HCT116 (cell line): Measurements from ENCODE around the gene ST3GAL2. TPM values are rescaled to one million over a fixed set of nuclear protein-coding genes. Genes with fewer than 3 reads are reported as not detected.

Source experiments
- ATAC-seq: fragments of 200-7000 bp; cut with Tn5 transposase; 2 replicates; pipeline ENCODE4 v1.9.1; 2020; ENCODE audit warnings: mild to moderate bottlenecking, moderate library complexity
- BruUV-seq: library from RNA; stranded (reverse); fragments of 400-500 nt; replicated peaks from 2 replicates; lab custom pipeline; 2021; lab: Mats Ljungman, UMichigan
- CTCF ChIA-PET: fragments of 300-600 bp; sonication (Branson Sonifier 250); formaldehyde crosslinking; loops from one replicate; lab custom pipeline; 2021; ENCODE audit warnings: antibody characterized with exemption; lab: Charles Lee
- POLR2A ChIA-PET: fragments of 300-600, 350-600 bp; sonication (Branson Sonifier 250); formaldehyde crosslinking; loops from one replicate; lab custom pipeline; 2021; ENCODE audit warnings: antibody characterized with exemption; lab: Charles Lee
- RAD21 ChIA-PET, 2 experiments: fragments of 300-600 bp; sonication (Branson Sonifier 250); formaldehyde crosslinking; loops; one replicate each; lab custom pipeline; 2023; ENCODE audit warnings: low total read pairs in 2 of 2; ENCODE audit not compliant: uncharacterized antibody in 2 of 2, unreplicated experiment in 2 of 2, low non-redundant PET in 1 of 2; lab: Charles Lee
- DNase-seq: peaks from one replicate; pipeline ENCODE4 v3.0.0-alpha.2; 2010; ENCODE audit warnings: low read depth, low spot score
- H2AFZ ChIP-seq: fragments of 200-600 bp; shearing (Covaris generic), sonication (generic); 2 replicates; pipeline ENCODE4 v1.6.1; 2017; ENCODE audit warnings: low read depth, mixed run types, mixed read lengths, antibody characterized with exemption, low read length; ENCODE audit not compliant: poor library complexity, severe bottlenecking
- H3K27ac ChIP-seq: 2 replicates; pipeline ENCODE4 v1.5.1; 2012; ENCODE audit warnings: low read depth, low read length
- H3K27me3 ChIP-seq: fragments of 200-600 bp; sonication (generic); 2 replicates; pipeline ENCODE4 v1.6.1; 2016; ENCODE audit warnings: mixed run types, low read length, mixed read lengths; ENCODE audit not compliant: insufficient read depth
- H3K36me3 ChIP-seq, 2 experiments: fragments of 200-500 bp in 1 of 2; fragments of 200-600 bp in 1 of 2; sonication (Bioruptor generic) in 1 of 2; sonication (generic) in 1 of 2; 2 replicates each; pipeline versions ENCODE4 v1.5.1 to v1.6.1; 2014 to 2016; ENCODE audit warnings: low read length in 2 of 2, inconsistent platforms in 1 of 2, mixed read lengths in 1 of 2, mixed run types in 1 of 2; ENCODE audit not compliant: insufficient read depth in 2 of 2, control insufficient read depth in 1 of 2
- H3K4me1 ChIP-seq, 2 experiments: fragments of 200-600 bp in 1 of 2; sonication (generic) in 1 of 2; 2 replicates each; pipeline versions ENCODE4 v1.5.1 to v1.6.1; 2012 to 2017; ENCODE audit warnings: low read length in 2 of 2, inconsistent platforms in 1 of 2, mild to moderate bottlenecking in 1 of 2, mixed read lengths in 1 of 2, mixed run types in 1 of 2, moderate library complexity in 1 of 2; ENCODE audit not compliant: insufficient read depth in 2 of 2, control insufficient read depth in 1 of 2
- H3K4me2 ChIP-seq: fragments of 200-600 bp; sonication (generic); 2 replicates; pipeline ENCODE4 v1.6.1; 2017; ENCODE audit warnings: mixed run types, low read length, mixed read lengths
- H3K4me3 ChIP-seq, 2 experiments: fragments of 200-600 bp in 1 of 2; sonication (generic) in 1 of 2; replicated peaks in 1 of 2; 2 replicates each; pipeline ENCODE4 v1.5.1; 2011 to 2016; ENCODE audit warnings: low read length in 2 of 2, control low read depth in 1 of 2, low read depth in 1 of 2, mild to moderate bottlenecking in 1 of 2, mixed read lengths in 1 of 2, mixed run types in 1 of 2
- H3K79me2 ChIP-seq: fragments of 200-600 bp; sonication (generic); 2 replicates; pipeline ENCODE4 v1.6.1; 2017; ENCODE audit warnings: mild to moderate bottlenecking, mixed run types, low read length, moderate library complexity, mixed read lengths; ENCODE audit not compliant: insufficient read depth
- H3K9ac ChIP-seq: fragments of 200-600 bp; sonication (generic); 2 replicates; pipeline ENCODE4 v1.6.1; 2016; ENCODE audit warnings: low read length, mixed read lengths
- H3K9me2 ChIP-seq: fragments of 200-600 bp; sonication (generic), shearing (Covaris generic); 2 replicates; pipeline ENCODE4 v1.6.1; 2017; ENCODE audit warnings: mixed run types, mild to moderate bottlenecking, moderate library complexity; ENCODE audit not compliant: insufficient read depth
- H3K9me3 ChIP-seq, 2 experiments: fragments of 200-500 bp in 1 of 2; fragments of 200-600 bp in 1 of 2; sonication (Bioruptor generic) in 1 of 2; sonication (generic) in 1 of 2; 2 replicates each; pipeline ENCODE4 v1.6.1; 2014 to 2017; ENCODE audit warnings: low read length in 2 of 2, mixed read lengths in 2 of 2, inconsistent platforms in 1 of 2, low read depth in 1 of 2, mild to moderate bottlenecking in 1 of 2, mixed run types in 1 of 2, moderate library complexity in 1 of 2; ENCODE audit not compliant: control insufficient read depth in 1 of 2, insufficient read depth in 1 of 2
- H4K20me1 ChIP-seq: fragments of 200-600 bp; sonication (generic), shearing (Covaris generic); 2 replicates; pipeline ENCODE4 v1.6.1; 2017; ENCODE audit warnings: mixed run types, mild to moderate bottlenecking, moderate library complexity; ENCODE audit not compliant: insufficient read depth
- CEBPB ChIP-seq: IDR thresholded peaks from 2 replicates; pipeline ENCODE4 v1.6.1; 2012; ENCODE audit warnings: low read depth
- EGR1 ChIP-seq: IDR thresholded peaks from 2 replicates; pipeline ENCODE4 v1.6.1; 2012; ENCODE audit warnings: low read depth
- EZH2 ChIP-seq: fragments of 200-600 bp; sonication (generic); IDR thresholded peaks from 2 replicates; pipeline ENCODE4 v1.6.1; 2017; ENCODE audit warnings: antibody characterized with exemption, mixed run types
- FOSL1 ChIP-seq: IDR thresholded peaks from 2 replicates; pipeline ENCODE4 v1.6.1; 2012; ENCODE audit warnings: low read depth
- POLR2AphosphoS5 ChIP-seq: IDR thresholded peaks from 2 replicates; pipeline ENCODE4 v1.6.1; 2011; ENCODE audit warnings: mild to moderate bottlenecking, low read depth, low read length, moderate library complexity
- RAD21 ChIP-seq: IDR thresholded peaks from 2 replicates; pipeline ENCODE4 v1.6.1; 2012; ENCODE audit warnings: low read depth, mild to moderate bottlenecking
- REST ChIP-seq: IDR thresholded peaks from 2 replicates; pipeline ENCODE4 v1.6.1; 2012; ENCODE audit warnings: low read depth
- SP1 ChIP-seq: IDR thresholded peaks from 2 replicates; pipeline ENCODE4 v1.6.1; 2012; ENCODE audit warnings: low read depth
- SRF ChIP-seq: IDR thresholded peaks from 2 replicates; pipeline ENCODE4 v1.6.1; 2012; ENCODE audit warnings: low read depth
- TCF7L2 ChIP-seq: IDR thresholded peaks from 2 replicates; pipeline ENCODE4 v1.7.0; 2011; ENCODE audit warnings: borderline replicate concordance, inconsistent platforms; ENCODE audit not compliant: insufficient read depth, insufficient read length; ENCODE audit errors: extremely low read depth
- ZBTB33 ChIP-seq: IDR thresholded peaks from 2 replicates; pipeline ENCODE4 v1.6.1; 2011; ENCODE audit warnings: mild to moderate bottlenecking, low read length, moderate library complexity; ENCODE audit not compliant: insufficient replicate concordance; ENCODE audit errors: extremely low read depth
- ZFX ChIP-seq: fragments of 450-650 bp; IDR thresholded peaks from 2 replicates; pipeline ENCODE4 v1.6.1; 2017
- ZNF274 ChIP-seq: fragments of 200-500 bp; sonication (Bioruptor generic); IDR thresholded peaks from 2 replicates; pipeline ENCODE4 v1.6.1; 2014; ENCODE audit warnings: mild to moderate bottlenecking, low read depth, low read length, inconsistent platforms
- intact Hi-C: fragments of 100-400 bp; cut with micrococcal nuclease; formaldehyde crosslinking; loops from 2 replicates; pipeline ENCODE4 v1.10.0; 2022
- total RNA-seq: library from RNA; stranded (reverse); gene quantifications from one replicate; pipeline ENCODE4 v1.2.1, GENCODE V29; 2021; ENCODE audit not compliant: unreplicated experiment

Gene ST3GAL2
- total RNA-seq, 1 experiment from 2014 or later = 9.5 TPM

GRCh38 chr16:70470927-70471341 is 32.0 kb upstream of the ST3GAL2 start (continued):
- no peak for TF ChIP-seq REST
- TF ChIP-seq ZFX = no peak
- no peak for TF ChIP-seq FOSL1
- TF ChIP-seq SP1 = no peak

DNA sequence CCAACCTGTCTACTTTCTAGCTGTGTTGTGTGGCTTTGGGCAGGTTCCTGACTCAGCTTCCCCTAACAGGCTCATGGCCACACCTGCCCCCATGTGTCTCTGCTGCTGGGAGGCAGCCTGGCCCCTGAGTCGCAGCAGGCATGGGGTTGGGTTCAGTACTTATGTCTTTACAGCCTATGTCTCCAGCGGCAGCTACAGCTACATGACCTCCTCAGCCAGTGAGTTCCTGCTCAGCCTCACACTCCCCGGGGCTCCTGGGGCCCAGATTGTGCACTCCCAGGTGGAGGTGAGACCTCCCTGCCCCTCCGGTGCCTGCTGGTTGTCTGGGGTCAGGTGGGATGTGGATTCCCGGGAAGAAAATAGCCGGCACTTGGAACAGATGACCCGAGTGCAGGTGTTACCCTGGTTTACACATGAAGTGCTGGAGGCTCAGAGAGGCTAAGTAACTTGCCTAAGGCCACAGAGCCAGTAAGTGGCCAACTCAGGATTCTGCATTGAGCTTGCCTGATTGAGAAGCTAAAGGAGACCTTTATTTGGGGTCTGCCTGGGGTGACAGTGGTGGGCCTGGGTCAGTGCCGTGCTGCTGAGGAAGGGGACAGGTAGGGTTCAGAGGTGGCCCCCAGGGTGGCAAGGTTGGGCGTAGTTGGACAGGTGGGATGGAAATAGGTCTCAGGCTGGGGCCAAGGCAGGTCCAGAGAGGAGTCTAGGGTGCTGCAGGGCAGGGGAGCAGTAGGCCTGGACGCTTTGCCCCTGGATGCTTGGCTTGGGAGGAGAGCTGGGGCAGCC is 31.4 kb upstream of the ST3GAL2 start:
- Histone ChIP-seq H3K4me2 (no peak overlapping the region), H3K36me3 (no peaks in the 10 kb centered on the region), H3K4me1 (peaks cover 6 to 7% of the 10 kb centered on the region in 2 experiments), H3K27me3 (no peaks in the 10 kb centered on the region), H4K20me1 (no peaks in the 10 kb centered on the region), H3K4me3 (no peak overlapping the region), H3K9ac (no peak overlapping the region), H3K79me2 (no peaks in the 10 kb centered on the region), H3K9me3 (no peaks in the 10 kb centered on the region), H3K9me2 (no peaks in the 10 kb centered on the region), H2AFZ (no peak overlapping the region), H3K27ac (no peak overlapping the region)
- RAD21 ChIA-PET = no interaction called here
- CTCF ChIA-PET = interaction anchor here (0.5 to 1.3 kb wide), 8 partner anchors 9 to 146 kb away, joined by 3 to 5 read pairs (median 3); no protein-coding TSS in a partner anchor
- TF ChIP-seq ZFX (no peak), RAD21 (no peak), POLR2AphosphoS5 (no peak), TCF7L2 (no peak), FOSL1 (no peak), EGR1 (no peak), CEBPB (no peak), SRF (no peak), ZNF274 (no peak), REST (no peak), EZH2 (no peak), ZBTB33 (no peak)
- no peak for ATAC-seq
- no peak for DNase-seq
- BruUV-seq = no TSS peak
- intact Hi-C loops = loop anchor here (5.0 kb wide), 1 partner anchor 98 kb away; no protein-coding TSS in a partner anchor
- POLR2A ChIA-PET = interaction anchor here (0.6 to 1.3 kb wide), 2 partner anchors 89 to 90 kb away, joined by 3 to 4 read pairs; no protein-coding TSS in a partner anchor
